ENCODE data around the gene MYO1D.

GRCh38 chr17:32528825-32529224 is 348.1 kb downstream of the MYO1D start:
- TF ChIP-seq JUND (IDR thresholded peaks at IDR 0.05) (no peak), CTCF (IDR thresholded peaks at IDR 0.05; ENCODE audit: low read depth, low read length, missing input control) (no peak), YY1 (IDR thresholded peaks at IDR 0.05) (no peak), TAF1 (conservative IDR thresholded peaks at IDR 0.05) (no peak), EGR1 (IDR thresholded peaks at IDR 0.05; ENCODE audit: low read depth in 2 of 2) (no peak), ZBTB33 (IDR thresholded peaks at IDR 0.05) (no peak), FOXA1 (IDR thresholded peaks at IDR 0.05) (no peak), RAD21 (IDR thresholded peaks at IDR 0.05) (no peak)

Data from liver (tissue), 3 donors.